Smooth muscle cell (in vitro differentiated cells): Measurements from ENCODE around the gene SYNE1. TPM values are rescaled to one million over a fixed set of nuclear protein-coding genes. Genes with fewer than 3 reads are reported as not detected.

Experiments used
- DNase-seq: peaks from one replicate; lab custom pipeline; 2025; ENCODE audit not compliant: unreplicated experiment; lab: John Stamatoyannopoulos, UW
- H2AFZ ChIP-seq: fragments of 200-600 bp; sonication (generic); 2 replicates; pipeline ENCODE4 v1.6.0; 2016; ENCODE audit warnings: antibody characterized with exemption, low read depth, mild to moderate bottlenecking
- H3F3A ChIP-seq: fragments of 200-600 bp; sonication (generic); 2 replicates; pipeline ENCODE4 v1.6.0; 2017; ENCODE audit warnings: antibody characterized with exemption, low read depth
- H3K27ac ChIP-seq: fragments of 200-600 bp; sonication (generic); 2 replicates; pipeline ENCODE4 v1.5.1; 2016; ENCODE audit warnings: low read depth, mild to moderate bottlenecking
- H3K27me3 ChIP-seq: fragments of 200-600 bp; sonication (generic); 2 replicates; pipeline ENCODE4 v1.6.1; 2016; ENCODE audit warnings: low read depth, mild to moderate bottlenecking
- H3K36me3 ChIP-seq: fragments of 200-600 bp; sonication (generic); 2 replicates; pipeline ENCODE4 v1.5.1; 2016; ENCODE audit warnings: low read depth
- H3K4me1 ChIP-seq: fragments of 200-600 bp; sonication (generic); 2 replicates; pipeline ENCODE4 v1.5.1; 2016; ENCODE audit warnings: low read depth
- H3K4me2 ChIP-seq: fragments of 200-600 bp; sonication (generic); 2 replicates; pipeline ENCODE4 v1.6.0; 2016; ENCODE audit warnings: mild to moderate bottlenecking
- H3K4me3 ChIP-seq: fragments of 200-600 bp; sonication (generic); 2 replicates; pipeline ENCODE4 v1.5.1; 2016; ENCODE audit warnings: mild to moderate bottlenecking
- H3K79me2 ChIP-seq: fragments of 200-600 bp; sonication (generic); 2 replicates; pipeline ENCODE4 v1.6.0; 2016; ENCODE audit warnings: low read depth, mild to moderate bottlenecking
- H3K9ac ChIP-seq: fragments of 200-600 bp; sonication (generic); 2 replicates; pipeline ENCODE4 v1.6.0; 2016; ENCODE audit warnings: low read depth
- H3K9me3 ChIP-seq: fragments of 200-600 bp; sonication (generic); replicated peaks from 2 replicates; pipeline ENCODE4 v1.5.1; 2016; ENCODE audit warnings: low read depth
- H4K20me1 ChIP-seq: fragments of 200-600 bp; sonication (generic); 2 replicates; pipeline ENCODE4 v1.6.0; 2016; ENCODE audit warnings: low read depth
- CTCF ChIP-seq: fragments of 200-600 bp; sonication (generic); IDR thresholded peaks from 2 replicates; pipeline ENCODE4 v1.5.1; 2017; ENCODE audit warnings: borderline replicate concordance, mild to moderate bottlenecking, antibody characterized with exemption; ENCODE audit not compliant: insufficient read depth, poor library complexity, severe bottlenecking
- WGBS: methylation state at CpG from one replicate; pipeline ENCODE4 v1.1.7; 2016; ENCODE audit warnings: low lambda C conversion rate; 5-methylcytosine and 5-hydroxymethylcytosine counted together
- polyA plus RNA-seq: library from polyadenylated mRNA; unstranded; fragments of >200 nt; fragmentation: Nextera tagmentation; extraction: Ambion mirVana; gene quantifications from 2 replicates; pipeline ENCODE4 v1.2.1, GENCODE V29; 2016
- total RNA-seq: library from RNA; depleted of rRNA; stranded (reverse); fragments of >200 nt; gene quantifications from 2 replicates; pipeline ENCODE4 v1.2.3, GENCODE V29; 2014

Gene SYNE1
- total and polyA plus RNA-seq, 2 experiments from 2014 or later = 18.2 to 56.2 TPM

GRCh38 chr6:152554851-152555250 lies 82.3 kb downstream of the SYNE1 start:
- no peak overlapping the region for H3K27ac ChIP-seq
- DNase-seq = no peak
- H3K4me3 ChIP-seq = no peak overlapping the region
- H2AFZ ChIP-seq = no peak overlapping the region
- no peaks in the 10 kb centered on the region for H3K79me2 ChIP-seq
- no peaks in the 10 kb centered on the region for H4K20me1 ChIP-seq
- no peak for TF ChIP-seq CTCF
- H3K4me2 ChIP-seq = no peak overlapping the region
- H3K36me3 ChIP-seq = no peaks in the 10 kb centered on the region
- no peaks in the 10 kb centered on the region for H3K4me1 ChIP-seq
- 89% methylated on average over 1 of the region's 1 CpG for WGBS
- H3K9me3 ChIP-seq = no peaks in the 10 kb centered on the region
- no peak overlapping the region for H3K9ac ChIP-seq
- H3F3A ChIP-seq = no peaks in the 10 kb centered on the region
- peaks cover 4% of the 10 kb centered on the region for H3K27me3 ChIP-seq

GRCh38 chr6:152552616-152553209 lies 84.4 kb downstream of the SYNE1 start:
- no peak overlapping the region for H3K9ac ChIP-seq
- H3K4me3 ChIP-seq = no peak overlapping the region
- H3F3A ChIP-seq = no peaks in the 10 kb centered on the region
- H3K79me2 ChIP-seq = no peaks in the 10 kb centered on the region
- no peaks in the 10 kb centered on the region for H3K4me1 ChIP-seq
- H3K27me3 ChIP-seq = peaks cover 4% of the 10 kb centered on the region
- no peak for DNase-seq
- WGBS = 32% methylated on average over 9 of the region's 9 CpGs
- peak overlapping the region; percentile 74 for H3K4me2 ChIP-seq
- no peaks in the 10 kb centered on the region for H4K20me1 ChIP-seq
- peak overlapping the region; percentile 30 for H2AFZ ChIP-seq
- H3K27ac ChIP-seq = no peak overlapping the region
- no peaks in the 10 kb centered on the region for H3K9me3 ChIP-seq
- TF ChIP-seq CTCF = peak; percentile 81
- H3K36me3 ChIP-seq = no peaks in the 10 kb centered on the region

GRCh38 chr6:152543519-152543918 lies 93.6 kb downstream of the SYNE1 start:
- no peak overlapping the region for H3K27ac ChIP-seq
- no peaks in the 10 kb centered on the region for H3K79me2 ChIP-seq
- H3K4me2 ChIP-seq = no peak overlapping the region
- no peak overlapping the region for H3K9ac ChIP-seq
- H3K4me3 ChIP-seq = no peak overlapping the region
- H4K20me1 ChIP-seq = no peaks in the 10 kb centered on the region
- H3K36me3 ChIP-seq = no peaks in the 10 kb centered on the region
- H3K9me3 ChIP-seq = no peaks in the 10 kb centered on the region
- no peak for TF ChIP-seq CTCF
- no peaks in the 10 kb centered on the region for H3F3A ChIP-seq
- 82% methylated on average over 2 of the region's 2 CpGs for WGBS
- no peaks in the 10 kb centered on the region for H3K4me1 ChIP-seq
- no peaks in the 10 kb centered on the region for H3K27me3 ChIP-seq
- no peak for DNase-seq
- no peak overlapping the region for H2AFZ ChIP-seq

- no peaks in the 10 kb centered on the region for H3K9me3 ChIP-seq
- no peak for TF ChIP-seq CTCF
- no peak for DNase-seq
- no peak overlapping the region for H3K9ac ChIP-seq
- H3K4me2 ChIP-seq = no peak overlapping the region
- WGBS = 92% methylated on average over 2 of the region's 2 CpGs
- no peaks in the 10 kb centered on the region for H3K36me3 ChIP-seq
- H3K79me2 ChIP-seq = no peaks in the 10 kb centered on the region
- no peaks in the 10 kb centered on the region for H3K27me3 ChIP-seq
- H3K27ac ChIP-seq = no peak overlapping the region
- no peaks in the 10 kb centered on the region for H4K20me1 ChIP-seq
- no peak overlapping the region for H3K4me3 ChIP-seq
- no peaks in the 10 kb centered on the region for H3F3A ChIP-seq
- H3K4me1 ChIP-seq = no peaks in the 10 kb centered on the region
- no peak overlapping the region for H2AFZ ChIP-seq
Measured at GRCh38 chr6:152540381-152540780, 96.8 kb downstream of the SYNE1 start.
